ENCODE data around the gene AKT2. TPM values are rescaled to one million over a fixed set of nuclear protein-coding genes. Genes with fewer than 3 reads are reported as not detected.
A peak's percentile ranks its signal among the peaks of the same experiment; 100 is the strongest.

Gene AKT2
- total RNA-seq, 1 experiment from 2014 or later = 98.3 TPM

GRCh38 chr19:40274585-40275544, 10.3 kb downstream of the AKT2 start:
- no peak for DNase-seq (ENCODE audit: low read depth)

- DNase-seq (ENCODE audit: low read depth) = no peak
Measured at GRCh38 chr19:40273469-40274360, 11.4 kb downstream of the AKT2 start.

- no peak for DNase-seq (ENCODE audit: low read depth)
Measured at GRCh38 chr19:40272261-40272660, 12.9 kb downstream of the AKT2 start.

- no peak for DNase-seq (ENCODE audit: low read depth)
Measured at GRCh38 chr19:40271706-40272105, 13.4 kb downstream of the AKT2 start.

GRCh38 chr19:40270362-40271089, 14.6 kb downstream of the AKT2 start:
- DNase-seq (ENCODE audit: low read depth) = no peak

GRCh38 chr19:40269216-40269940, 15.8 kb downstream of the AKT2 start:
- DNase-seq (ENCODE audit: low read depth) = no peak

- DNase-seq (ENCODE audit: low read depth) = no peak
Measured at GRCh38 chr19:40267601-40267997, 17.5 kb downstream of the AKT2 start.

- DNase-seq (ENCODE audit: low read depth) = no peak
Measured at GRCh38 chr19:40266912-40267600, 18.1 kb downstream of the AKT2 start.

GRCh38 chr19:40266119-40266518, 19.0 kb downstream of the AKT2 start:
- no peak for DNase-seq (ENCODE audit: low read depth)

GRCh38 chr19:40265763-40266099, 19.4 kb downstream of the AKT2 start:
- DNase-seq (ENCODE audit: low read depth) = no peak

- no peak for DNase-seq (ENCODE audit: low read depth)
Measured at GRCh38 chr19:40265055-40265762, 19.9 kb downstream of the AKT2 start.

- DNase-seq (ENCODE audit: low read depth) = no peak
Measured at GRCh38 chr19:40264314-40265054, 20.7 kb downstream of the AKT2 start.

GRCh38 chr19:40263440-40264313, 21.5 kb downstream of the AKT2 start:
- DNase-seq (ENCODE audit: low read depth) = no peak

- DNase-seq (ENCODE audit: low read depth) = no peak
Measured at GRCh38 chr19:40262422-40262821, 22.7 kb downstream of the AKT2 start.

- DNase-seq (ENCODE audit: low read depth) = no peak
Measured at GRCh38 chr19:40261631-40262030, 23.5 kb downstream of the AKT2 start.

- peak; percentile 22 for DNase-seq (ENCODE audit: low read depth)
Measured at GRCh38 chr19:40257096-40257517, 28.0 kb downstream of the AKT2 start.

GRCh38 chr19:40256512-40256911, 28.6 kb downstream of the AKT2 start:
- no peak for DNase-seq (ENCODE audit: low read depth)

- DNase-seq (ENCODE audit: low read depth) = no peak
Measured at GRCh38 chr19:40255619-40256166, 29.5 kb downstream of the AKT2 start.

All from M059J (cell line).